ENCODE data around the gene NKD1.

The NKD1 gene

DNA sequence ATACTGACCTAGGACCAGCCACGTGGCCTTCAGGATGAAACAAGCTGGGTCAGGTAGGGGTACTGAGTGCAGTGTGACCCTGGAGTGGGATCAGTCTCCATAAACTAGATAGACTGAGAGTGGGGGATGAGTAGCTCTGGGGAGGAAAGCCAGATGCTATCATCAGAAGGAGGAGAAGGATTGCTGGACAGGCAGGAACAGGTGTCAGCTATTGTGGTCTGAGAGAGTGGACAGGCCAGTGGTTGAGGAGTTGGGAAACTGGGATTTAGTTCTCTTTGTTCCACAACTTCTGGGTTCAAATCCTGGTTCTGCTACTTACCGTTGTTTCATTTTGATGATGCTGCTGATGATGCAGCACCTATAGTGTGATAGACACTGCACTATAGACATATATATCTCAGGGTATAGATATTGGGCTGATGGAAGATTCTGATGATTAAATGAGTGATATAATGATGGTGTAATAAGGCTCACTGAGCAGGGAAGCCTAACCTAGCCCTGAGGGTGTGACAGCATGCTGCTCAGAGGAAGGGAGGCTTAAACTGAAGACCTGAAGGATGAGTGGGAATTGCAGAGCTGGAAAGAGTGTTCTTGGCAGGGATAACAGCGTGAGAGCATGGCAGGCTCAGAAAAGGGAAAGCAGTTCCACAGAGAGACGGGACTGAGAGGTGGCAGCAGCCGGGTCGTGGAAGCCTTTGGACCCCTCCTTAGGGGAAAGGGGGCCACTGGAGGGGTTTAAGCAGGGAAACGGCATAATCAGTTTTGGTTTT is 66.9 kb downstream of the NKD1 start:
- DNase-seq = no peak

DNA sequence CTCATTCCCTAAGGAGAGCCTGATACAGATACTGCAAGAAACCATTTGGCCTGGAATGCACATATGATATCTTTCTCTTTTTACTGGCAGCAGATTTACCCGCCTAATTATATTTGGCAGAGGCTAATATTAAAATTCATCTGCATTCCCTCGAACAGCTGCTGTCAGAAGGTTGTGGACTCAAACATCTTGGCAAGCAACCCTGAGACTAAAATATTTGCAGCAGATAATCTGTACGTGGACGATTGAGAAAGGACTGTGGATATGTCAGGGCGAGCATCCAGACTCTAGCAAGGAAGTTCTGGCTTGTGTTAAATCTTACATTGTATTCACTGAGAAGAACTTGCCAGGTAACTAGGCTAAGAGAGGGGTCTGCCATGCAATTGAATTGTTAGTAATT is 67.7 kb downstream of the NKD1 start:
- peak; percentile 48 for DNase-seq

DNA sequence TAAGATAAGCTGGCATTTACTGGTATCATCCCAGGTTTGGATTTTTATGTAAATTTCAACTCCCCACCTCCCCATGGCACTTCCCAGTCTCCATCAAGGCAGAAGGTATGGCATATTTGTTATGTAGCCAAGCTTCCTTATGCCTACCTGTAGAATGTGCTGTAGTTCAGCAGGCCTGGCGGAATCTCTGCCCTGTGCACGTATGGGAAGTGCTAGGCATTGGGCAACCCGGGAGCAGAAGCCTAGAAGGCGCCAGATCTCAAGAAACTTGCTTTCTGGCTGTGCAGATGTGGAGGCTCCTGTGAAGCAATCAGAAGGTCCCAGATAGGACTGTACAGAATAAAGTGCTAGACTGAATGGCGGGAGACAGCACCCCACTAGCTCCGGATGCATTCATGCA is 68.2 kb downstream of the NKD1 start:
- DNase-seq = no peak

DNA sequence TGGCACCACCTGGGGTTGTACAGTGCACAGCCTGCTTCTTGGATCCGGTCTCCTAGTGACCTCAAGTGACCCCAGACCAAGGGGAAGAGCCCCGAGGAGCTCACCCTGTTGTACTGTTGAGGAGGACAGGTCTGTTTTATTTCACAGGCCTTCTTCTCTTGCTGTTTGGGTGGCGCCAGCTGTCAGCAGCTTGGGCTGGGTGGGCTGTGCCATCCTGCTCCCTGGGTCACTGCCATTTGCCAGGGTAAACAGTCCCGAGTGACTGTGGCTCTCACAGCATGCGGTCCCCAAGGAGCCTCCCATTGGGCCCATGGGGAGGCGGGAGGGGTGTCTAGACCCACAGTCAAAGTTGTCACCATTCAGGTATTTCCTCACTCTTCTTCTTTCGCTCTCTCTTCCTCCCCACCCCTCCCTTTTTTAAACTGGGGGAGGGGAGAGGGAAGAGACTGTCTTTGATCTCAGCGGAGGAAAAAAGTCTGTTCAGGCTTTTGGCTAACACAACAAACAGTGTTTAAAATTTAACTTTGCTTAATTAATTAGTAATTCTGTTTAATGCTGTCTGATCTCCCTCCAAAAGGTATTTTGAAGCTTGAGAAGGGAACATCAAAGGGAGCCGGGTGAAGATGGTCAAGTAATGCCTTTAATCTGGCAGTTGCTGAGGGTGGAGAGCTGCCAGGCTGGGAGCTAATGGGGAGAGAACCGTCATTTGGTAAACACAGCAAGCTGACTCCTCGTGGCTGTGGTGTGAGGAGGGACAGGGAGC is 68.9 kb downstream of the NKD1 start:
- peak; percentile 21 for DNase-seq

DNA sequence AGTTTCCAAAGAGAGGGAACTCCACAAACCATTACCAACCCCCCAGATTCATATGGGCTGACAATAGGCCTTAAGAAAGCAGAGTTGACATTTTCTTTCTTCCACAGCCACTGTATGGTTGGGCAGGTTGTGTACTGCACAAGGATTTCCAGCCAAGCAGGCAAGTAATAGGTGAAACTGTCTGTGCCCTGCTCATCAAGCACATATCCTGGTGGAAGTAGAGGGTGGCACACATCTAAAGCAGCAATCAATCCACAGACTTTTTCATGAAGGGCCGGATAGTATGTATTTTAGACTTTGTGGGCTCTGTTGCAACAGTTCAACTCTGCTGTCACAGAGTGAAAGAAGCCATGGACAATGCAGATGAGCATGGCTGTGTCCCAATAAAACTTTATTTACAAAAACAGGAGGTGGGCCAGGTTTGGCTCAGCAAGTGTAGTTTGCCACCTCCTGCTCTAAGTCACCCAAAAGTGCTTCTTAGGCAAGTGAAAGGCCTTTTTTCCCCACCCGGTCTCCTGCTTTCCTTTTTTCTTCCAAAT is 69.5 kb downstream of the NKD1 start:
- no peak for DNase-seq

DNA sequence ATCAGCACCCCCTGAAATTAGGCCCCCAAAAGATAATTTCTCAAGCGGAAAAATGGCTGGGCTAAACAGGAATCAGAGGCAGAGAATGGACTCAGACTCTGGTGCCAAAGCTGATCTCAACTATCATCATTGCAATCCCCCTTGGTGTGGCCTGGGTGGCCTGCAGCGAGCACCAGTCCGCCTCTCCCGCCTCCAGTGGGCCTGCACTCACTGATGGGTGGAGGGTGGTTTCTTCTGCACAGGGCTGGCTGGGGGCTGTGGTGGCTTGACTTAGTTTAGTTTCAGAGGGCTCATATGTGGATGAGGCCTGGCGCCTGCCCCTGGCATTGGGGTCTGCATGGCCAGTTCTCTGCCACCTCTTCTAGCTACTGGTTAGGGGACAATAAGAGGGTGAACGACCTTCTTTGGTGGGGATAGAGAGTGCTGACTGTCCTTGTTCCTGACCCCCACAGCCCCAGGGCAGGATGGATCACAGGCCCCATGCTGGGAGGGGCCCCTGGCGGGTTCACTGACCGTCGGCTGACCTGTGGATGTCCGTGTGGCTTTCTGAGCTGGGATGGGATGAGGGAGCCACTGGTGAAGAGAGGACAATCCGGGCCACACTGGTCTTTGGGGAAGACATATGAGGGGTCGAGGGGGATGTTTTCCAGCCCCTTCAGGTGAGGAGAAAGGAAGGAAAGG is 70.2 kb downstream of the NKD1 start:
- DNase-seq = no peak

DNA sequence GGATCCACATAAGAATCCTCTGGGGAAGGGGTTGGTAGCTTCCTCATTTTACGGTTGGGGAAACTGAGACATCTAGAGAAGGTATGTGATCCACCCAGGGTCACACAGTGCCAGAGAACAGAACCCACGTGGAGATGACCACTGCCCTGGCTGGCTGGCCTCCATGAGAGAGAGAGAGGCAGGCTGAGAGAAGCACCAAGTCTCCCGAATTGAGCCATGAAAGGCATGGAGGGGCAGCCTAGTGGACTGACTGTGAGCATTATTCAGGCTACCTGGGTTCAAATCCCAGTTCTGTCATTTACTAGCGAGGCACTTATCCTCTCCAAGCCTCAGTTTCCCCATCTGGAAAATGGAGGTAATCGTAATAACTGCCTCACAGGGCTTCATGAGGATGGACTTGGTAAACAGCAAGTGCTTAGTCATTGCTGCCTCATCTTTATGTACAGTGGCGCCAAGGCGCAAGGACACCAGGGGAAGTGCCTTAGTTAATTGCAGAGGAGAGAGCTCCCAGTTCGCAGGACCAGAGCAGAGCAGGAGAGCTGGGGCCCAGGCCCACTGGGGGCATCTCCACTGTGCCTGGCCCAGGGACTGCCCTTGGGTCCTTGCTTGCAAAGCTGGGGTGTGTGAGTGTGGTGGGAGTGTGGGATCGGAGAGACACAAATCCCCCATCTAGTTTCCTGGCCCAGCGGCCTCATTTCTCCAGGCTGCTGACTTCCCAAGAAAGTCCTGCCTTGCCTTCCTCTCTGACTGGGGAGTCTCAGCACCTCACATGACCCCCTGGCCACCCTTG is 71.7 kb downstream of the NKD1 start:
- no peak for DNase-seq

DNA sequence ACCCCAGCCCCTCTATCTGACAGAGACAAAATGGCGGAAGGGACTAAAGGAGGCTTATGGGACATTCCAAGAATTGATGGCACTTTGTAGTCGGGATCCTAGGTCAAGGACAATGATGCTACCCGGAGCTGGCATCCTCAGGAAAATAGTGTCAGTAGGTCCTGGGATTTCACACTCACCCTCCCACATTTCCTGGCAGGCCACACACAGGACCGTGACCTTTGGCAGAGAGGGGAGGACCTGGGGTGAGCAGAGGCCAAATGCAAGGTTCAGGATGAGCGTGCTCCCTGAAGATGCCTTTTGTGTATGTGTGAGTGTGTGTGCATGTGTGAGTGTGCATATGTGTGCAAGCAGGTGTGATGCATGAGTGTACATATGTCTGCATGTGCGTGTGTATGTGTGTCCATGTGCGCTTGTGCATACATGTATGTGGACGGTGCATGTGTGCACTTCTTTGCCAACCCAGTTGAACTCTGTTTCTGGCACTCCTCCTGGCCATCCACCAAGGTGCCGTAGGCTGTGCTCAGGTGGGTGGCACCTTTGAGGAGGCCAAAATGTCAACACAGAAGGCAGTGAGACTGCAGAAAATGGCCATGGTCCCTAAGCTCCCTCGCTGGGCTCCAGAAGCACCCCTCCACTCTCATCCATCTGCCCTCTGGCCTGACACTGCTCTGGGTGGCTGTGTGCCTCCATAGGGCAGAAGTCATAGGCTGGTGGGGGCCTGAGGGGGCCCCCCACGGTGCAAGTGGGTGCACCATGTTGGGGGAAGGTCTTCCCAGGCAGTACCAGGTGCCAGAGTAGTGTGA is 72.7 kb downstream of the NKD1 start:
- no peak for DNase-seq

DNA sequence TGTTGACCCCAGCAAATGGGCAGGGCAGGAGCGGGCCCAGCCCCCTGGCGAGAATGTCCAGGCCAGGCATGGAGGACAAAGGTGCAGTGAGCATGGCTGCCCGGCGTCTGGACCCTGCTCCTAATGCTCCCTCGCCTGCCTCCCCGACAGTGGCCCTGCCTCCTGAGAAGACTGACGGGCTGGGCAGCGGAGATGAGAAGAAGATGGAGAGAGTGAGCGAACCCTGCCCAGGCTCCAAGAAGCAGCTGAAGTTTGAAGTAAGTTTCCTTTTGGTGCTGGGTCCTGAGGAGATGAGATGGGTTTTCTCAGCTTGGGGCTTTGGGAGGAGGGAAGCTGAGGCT is 73.2 kb downstream of the NKD1 start:
- no peak for DNase-seq

DNA sequence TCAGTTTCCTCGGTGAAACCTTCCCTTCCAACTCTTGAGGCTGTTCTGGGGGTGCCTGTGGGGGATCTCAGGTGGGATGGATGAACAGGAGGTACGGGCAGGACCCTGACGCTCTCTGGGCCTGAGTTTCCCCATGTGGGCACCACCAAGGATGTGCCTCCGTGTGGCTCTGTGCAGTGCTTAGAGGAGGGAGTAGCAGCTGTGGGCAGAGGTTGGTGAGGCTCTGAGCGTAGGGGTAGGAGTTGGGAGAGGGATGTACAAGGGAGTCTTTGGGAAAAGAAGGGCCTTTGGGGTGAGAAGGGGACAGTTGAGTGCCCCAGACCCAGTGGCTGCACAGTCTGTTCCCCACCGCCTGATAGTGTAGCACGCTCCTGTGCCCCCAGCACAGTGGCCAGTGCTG is 73.8 kb downstream of the NKD1 start:
- DNase-seq = no peak

DNA sequence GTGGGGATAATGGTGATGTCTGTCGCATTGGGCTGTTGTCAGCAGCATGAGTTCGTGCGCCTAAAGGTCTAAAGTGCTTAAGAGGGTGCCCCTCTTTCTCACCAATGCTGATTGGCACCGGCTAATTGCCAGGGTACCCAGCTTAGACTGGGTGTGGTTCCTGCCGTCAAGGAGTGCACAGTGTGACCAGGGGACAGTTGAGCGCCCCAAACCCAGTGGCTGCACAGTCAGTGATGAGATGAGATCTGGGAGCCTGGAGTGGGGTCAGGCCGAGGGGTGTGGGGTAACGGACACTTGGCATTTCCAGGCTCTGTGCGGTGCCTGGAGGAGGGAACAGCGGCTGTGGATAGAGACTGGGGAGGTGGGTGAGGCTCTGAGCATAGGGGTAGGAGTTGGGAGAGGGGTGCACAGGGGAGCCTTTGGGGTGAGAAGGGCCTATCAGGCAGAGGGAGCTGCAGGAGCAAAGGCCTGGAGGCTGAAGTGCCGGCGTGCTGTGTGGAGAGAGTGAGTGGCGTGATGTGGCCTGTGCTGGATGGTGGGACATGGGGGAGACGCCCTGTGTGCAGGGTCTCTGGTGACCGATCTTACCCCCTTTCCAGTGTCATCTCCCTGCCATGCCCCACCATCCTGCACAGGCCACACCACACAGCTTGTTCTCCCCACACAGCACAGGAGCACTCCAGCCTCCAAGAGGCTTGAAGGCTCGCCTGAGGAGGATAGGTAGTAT is 74.6 kb downstream of the NKD1 start:
- no peak for DNase-seq

DNA sequence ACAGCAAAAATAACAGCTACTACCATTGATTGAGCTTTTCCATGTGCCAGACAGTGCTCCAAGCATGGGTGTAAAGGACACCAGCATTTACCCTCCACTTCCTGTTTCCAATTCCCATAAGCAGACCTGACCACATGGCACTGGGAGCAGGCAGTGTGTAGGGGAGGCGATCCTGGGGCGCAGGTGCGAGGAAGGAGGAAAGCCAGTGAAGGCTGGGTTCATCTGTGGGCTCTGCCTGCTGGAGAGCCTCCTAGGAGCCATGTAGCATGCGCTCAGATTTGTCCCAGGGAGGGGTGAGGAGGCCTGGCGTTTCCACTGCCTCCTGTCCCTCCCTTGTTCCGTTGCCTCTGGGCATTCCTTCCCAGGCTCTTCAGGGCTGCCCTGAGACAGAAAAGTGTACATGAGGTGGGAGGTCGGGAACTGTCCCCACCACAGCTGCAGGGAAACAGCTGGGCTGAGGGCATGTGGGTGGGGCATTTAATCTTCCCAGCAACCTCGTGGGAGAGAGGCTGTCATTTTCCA is 76.3 kb downstream of the NKD1 start:
- no peak for DNase-seq

DNA sequence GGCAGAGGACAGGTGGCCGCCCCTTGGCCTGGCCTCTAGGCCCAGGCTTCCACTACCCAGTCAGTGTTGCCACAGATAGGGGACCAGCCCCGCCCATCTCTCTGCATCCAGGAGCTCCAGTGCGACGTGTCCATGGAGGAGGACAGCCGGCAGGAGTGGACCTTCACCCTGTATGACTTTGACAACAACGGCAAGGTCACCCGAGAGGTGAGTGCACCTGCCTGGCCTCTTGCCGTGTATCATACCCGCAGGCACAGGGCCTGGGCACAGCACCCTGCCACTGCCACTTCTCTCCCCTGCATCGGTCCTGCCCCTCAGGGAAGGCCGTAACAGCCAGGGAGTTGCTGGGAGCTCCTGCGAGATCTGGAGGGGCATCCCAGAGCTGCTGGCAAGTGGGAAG is 77.2 kb downstream of the NKD1 start:
- no peak for DNase-seq

DNA sequence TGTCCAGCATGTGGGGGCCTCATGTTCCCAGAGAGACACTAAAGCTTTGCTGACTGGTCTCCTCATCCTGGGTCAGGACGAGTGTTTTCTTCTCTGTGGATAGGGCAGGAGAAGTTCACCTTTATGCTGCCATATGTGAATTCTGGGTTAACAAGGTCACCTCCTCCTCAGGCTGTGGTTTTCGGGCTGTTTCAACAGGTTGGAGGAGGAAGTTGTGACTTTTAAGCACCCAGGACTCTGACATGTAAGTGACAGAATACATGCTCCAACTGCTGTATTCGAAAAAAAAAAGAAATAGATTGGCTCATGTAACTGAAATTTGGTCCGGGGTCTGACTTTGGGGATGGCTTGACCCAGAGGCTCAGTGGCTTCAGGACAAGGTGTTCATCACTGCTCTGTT is 78.7 kb downstream of the NKD1 start:
- no peak for DNase-seq

DNA sequence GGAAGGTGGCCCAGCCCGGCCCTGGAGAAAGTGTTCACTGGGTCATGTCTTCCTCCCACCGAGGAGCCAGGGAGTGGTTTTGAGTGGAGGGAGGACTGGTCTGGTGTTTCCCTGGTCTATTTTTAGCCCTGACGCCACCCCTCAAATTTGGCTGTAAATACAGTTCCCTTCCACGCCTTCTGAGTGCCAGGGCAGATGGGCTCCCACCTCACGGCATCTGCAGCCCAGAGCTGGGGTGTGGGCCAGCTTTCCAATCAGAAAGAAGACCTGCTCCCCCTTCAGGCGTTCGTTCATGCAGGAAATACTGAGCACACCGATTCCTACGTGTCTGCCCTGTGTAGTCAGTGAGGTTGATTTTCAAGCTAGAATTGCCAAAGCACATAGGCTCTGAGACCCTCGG is 79.2 kb downstream of the NKD1 start:
- DNase-seq = peak; percentile 48

DNA sequence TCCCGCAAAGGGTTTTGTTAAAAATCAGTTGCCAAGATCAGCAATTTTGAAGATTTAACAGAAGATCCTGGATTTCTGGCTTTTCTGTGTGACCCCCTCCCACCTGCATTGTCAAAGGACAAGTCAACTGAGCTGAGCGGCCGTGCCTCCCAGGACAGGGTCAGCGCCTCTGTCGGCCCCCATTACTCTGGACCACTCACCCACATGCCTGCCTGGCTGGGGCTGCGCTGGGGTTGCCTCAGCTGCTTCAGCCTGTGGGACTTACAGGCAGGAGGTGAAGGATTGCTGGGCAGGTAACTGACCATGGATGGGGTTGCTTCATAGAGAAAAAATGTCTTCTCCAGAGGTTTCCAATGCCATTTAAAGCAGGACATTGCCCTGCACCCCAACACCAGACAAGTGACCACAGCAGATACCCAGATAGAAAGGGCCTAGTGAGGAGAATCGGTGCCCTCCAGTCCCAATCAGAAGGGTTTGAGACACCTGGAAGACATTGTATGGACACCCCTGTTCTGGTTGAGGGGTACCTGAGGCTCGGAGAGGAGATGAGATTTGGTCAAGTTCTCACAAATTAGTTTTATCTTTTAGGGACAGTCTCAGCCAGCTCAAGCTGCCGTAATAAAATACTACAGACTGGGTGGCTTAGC is 80.1 kb downstream of the NKD1 start:
- DNase-seq = no peak

DNA sequence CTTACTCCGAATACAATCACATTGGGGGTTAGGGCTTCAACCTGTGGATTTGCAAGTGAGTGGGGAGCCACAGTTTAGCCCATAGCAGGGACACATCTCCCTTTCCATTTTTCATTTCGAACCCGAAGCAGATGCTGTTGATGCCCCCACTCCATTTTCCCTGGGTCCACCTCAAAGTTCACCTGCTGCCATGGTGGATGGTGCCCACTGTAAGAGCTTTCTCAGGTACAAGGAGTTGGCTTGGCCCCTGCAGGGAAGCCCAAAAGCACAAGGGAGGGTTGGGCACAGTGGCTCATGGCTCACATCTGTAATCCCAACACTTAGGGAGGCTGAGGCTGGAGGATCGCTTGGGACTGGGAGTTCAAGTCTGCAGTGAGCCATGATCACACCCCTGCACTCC is 81.1 kb downstream of the NKD1 start:
- DNase-seq = no peak

DNA sequence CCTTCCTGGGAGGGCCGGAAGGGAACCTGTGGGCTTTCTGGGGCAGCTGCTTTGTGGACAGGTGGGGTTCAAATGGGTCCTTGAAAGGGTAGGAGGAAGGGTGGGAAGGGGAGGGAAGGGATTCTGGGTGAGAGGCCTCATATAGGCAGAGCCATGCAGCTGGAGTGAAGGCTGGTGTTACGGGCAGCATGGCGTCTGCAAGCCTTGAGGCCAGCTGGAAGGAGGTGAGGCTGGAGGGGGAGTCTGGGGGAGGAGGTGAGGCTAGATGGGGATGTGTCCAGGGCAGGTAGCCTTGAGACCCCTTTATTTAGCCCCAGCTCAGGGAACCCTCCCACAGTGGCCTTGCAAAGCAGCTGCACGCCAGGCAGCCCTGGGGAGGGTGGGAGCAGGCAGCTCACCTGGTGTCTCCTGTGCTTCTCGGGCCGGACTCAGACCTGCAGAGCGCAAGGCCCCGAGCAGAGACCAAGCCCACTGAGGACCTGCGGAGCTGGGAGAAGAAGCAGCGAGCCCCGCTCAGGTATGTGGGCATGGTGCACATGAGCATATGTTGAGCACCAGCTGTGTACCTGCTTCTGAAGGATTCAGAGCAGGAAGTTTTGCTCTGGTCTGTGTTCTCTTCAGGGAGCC is 82.3 kb downstream of the NKD1 start:
- no peak for DNase-seq

DNA sequence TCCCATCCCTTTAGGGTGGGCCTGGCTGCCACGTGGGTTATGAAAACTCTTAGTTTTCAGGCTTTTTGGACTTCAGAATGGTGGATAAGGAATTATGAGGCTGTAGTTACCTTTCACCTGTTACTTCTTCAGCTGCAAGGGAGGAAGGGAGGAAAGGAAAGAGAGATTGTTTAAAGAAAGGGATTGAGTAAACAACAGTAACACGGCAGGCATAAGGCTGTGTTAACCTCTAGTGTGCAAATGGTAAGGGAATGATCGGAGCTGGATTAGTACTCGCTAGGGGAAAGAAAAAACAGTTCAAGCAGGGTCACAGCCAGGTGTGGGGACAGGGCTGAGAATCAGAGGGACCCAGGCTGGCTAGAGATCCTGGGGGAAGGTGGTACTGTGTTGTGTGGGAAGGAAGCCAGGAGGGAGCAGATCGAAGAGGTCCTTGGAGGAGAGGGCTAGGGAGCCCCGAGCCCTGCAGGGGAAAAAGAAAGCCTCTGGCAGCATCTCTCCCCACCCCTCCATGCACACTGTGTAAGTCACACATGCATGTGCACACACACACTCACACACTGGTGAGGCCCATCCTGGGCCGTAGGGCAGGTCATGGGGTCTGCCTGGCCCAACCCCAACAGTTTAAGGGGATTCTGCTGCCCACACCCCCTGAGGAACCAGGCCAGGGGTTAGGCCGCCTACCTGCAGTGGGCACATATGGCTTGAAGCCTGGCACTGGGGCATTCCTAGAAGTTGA is 83.2 kb downstream of the NKD1 start:
- DNase-seq = no peak
